BLaER1 (cell line): Measurements from ENCODE around the gene NKD1.
"Not testable (repeated sequence)": the region's sequence is repeated elsewhere in the genome, so short reads cannot be mapped to it uniquely, and the experiment has no call there.

Source experiments
- H3K27ac ChIP-seq: shearing (Covaris generic); formaldehyde crosslinking; 2 replicates; pipeline ENCODE4 v1.8.1; 2022
- H3K27me3 ChIP-seq: shearing (Covaris generic); formaldehyde crosslinking; 2 replicates; pipeline ENCODE4 v1.8.1; 2022
- H3K36me3 ChIP-seq: shearing (Covaris generic); formaldehyde crosslinking; 2 replicates; pipeline ENCODE4 v1.8.1; 2022
- H3K4me1 ChIP-seq: shearing (Covaris generic); formaldehyde crosslinking; 2 replicates; pipeline ENCODE4 v1.8.1; 2022
- H3K4me2 ChIP-seq: shearing (Covaris generic); formaldehyde crosslinking; 2 replicates; pipeline ENCODE4 v1.8.1; 2022
- H3K4me3 ChIP-seq: shearing (Covaris generic); formaldehyde crosslinking; 2 replicates; pipeline ENCODE4 v1.8.1; 2022
- H3K9ac ChIP-seq: shearing (Covaris generic); formaldehyde crosslinking; 2 replicates; pipeline ENCODE4 v1.8.1; 2022
- H3K9me3 ChIP-seq: shearing (Covaris generic); formaldehyde crosslinking; 2 replicates; pipeline ENCODE4 v1.8.1; 2022
- H4K20me1 ChIP-seq: shearing (Covaris generic); formaldehyde crosslinking; 2 replicates; pipeline ENCODE4 v1.8.1; 2022
- Cebpa-rat ChIP-seq: shearing (Covaris generic); IDR thresholded peaks from 2 replicates; pipeline ENCODE4 v1.8.1; 2022

Gene NKD1

GRCh38 chr16:50573947-50574744 is 25.9 kb downstream of the NKD1 start:
- no peak for TF ChIP-seq Cebpa-rat
- H3K36me3 ChIP-seq = no peaks in the 10 kb centered on the region
- H3K27ac ChIP-seq = no peak overlapping the region
- no peaks in the 10 kb centered on the region for H3K9me3 ChIP-seq
- H3K4me2 ChIP-seq = no peak overlapping the region
- H3K4me1 ChIP-seq = no peaks in the 10 kb centered on the region
- no peaks in the 10 kb centered on the region for H4K20me1 ChIP-seq
- H3K9ac ChIP-seq = no peak overlapping the region
- H3K4me3 ChIP-seq = no peak overlapping the region
- H3K27me3 ChIP-seq = no peaks in the 10 kb centered on the region

- H3K27ac ChIP-seq = no peak overlapping the region
- H3K36me3 ChIP-seq = no peaks in the 10 kb centered on the region
- H4K20me1 ChIP-seq = no peaks in the 10 kb centered on the region
- no peak overlapping the region for H3K4me2 ChIP-seq
- H3K9me3 ChIP-seq = no peaks in the 10 kb centered on the region
- no peaks in the 10 kb centered on the region for H3K4me1 ChIP-seq
- H3K27me3 ChIP-seq = no peaks in the 10 kb centered on the region
- TF ChIP-seq Cebpa-rat = no peak
- H3K4me3 ChIP-seq = no peak overlapping the region
- H3K9ac ChIP-seq = no peak overlapping the region
Measured at GRCh38 chr16:50574745-50575136, 26.5 kb downstream of the NKD1 start.

- Histone ChIP-seq H4K20me1 (no peaks in the 10 kb centered on the region), H3K27me3 (no peaks in the 10 kb centered on the region)
- no peak for TF ChIP-seq Cebpa-rat
Measured at GRCh38 chr16:50575743-50576142, 27.5 kb downstream of the NKD1 start.

GRCh38 chr16:50576403-50577113 is 28.4 kb downstream of the NKD1 start:
- H3K27me3 ChIP-seq = no peaks in the 10 kb centered on the region
- TF ChIP-seq Cebpa-rat = no peak
- H4K20me1 ChIP-seq = no peaks in the 10 kb centered on the region
- no peaks in the 10 kb centered on the region for H3K4me1 ChIP-seq
- no peak overlapping the region for H3K4me2 ChIP-seq
- H3K36me3 ChIP-seq = no peaks in the 10 kb centered on the region
- no peak overlapping the region for H3K4me3 ChIP-seq
- H3K9me3 ChIP-seq = no peaks in the 10 kb centered on the region
- H3K27ac ChIP-seq = no peak overlapping the region
- H3K9ac ChIP-seq = no peak overlapping the region

More at GRCh38 chr16:50575743-50576142, 27.5 kb downstream of the NKD1 start:
- H3K36me3 ChIP-seq = no peaks in the 10 kb centered on the region
- H3K4me2 ChIP-seq = no peak overlapping the region
- H3K4me3 ChIP-seq = no peak overlapping the region
- no peaks in the 10 kb centered on the region for H3K9me3 ChIP-seq
- H3K27ac ChIP-seq = no peak overlapping the region
- no peak overlapping the region for H3K9ac ChIP-seq
- H3K4me1 ChIP-seq = no peaks in the 10 kb centered on the region

- no peak for TF ChIP-seq Cebpa-rat
- Histone ChIP-seq H4K20me1 (no peaks in the 10 kb centered on the region), H3K9me3 (no peaks in the 10 kb centered on the region), H3K4me2 (no peak overlapping the region), H3K27me3 (no peaks in the 10 kb centered on the region), H3K4me3 (no peak overlapping the region), H3K9ac (no peak overlapping the region), H3K4me1 (no peaks in the 10 kb centered on the region), H3K27ac (no peak overlapping the region), H3K36me3 (no peaks in the 10 kb centered on the region)
Measured at GRCh38 chr16:50578137-50578536, 29.9 kb downstream of the NKD1 start.

GRCh38 chr16:50579373-50579772 is 31.2 kb downstream of the NKD1 start:
- not testable (repeated sequence) for H3K9me3 ChIP-seq, H3K27ac ChIP-seq, H3K4me3 ChIP-seq, H3K4me2 ChIP-seq, H3K9ac ChIP-seq, H3K36me3 ChIP-seq, H3K4me1 ChIP-seq, H4K20me1 ChIP-seq, H3K27me3 ChIP-seq

GRCh38 chr16:50580180-50580798 is 32.1 kb downstream of the NKD1 start:
- no peaks in the 10 kb centered on the region for H4K20me1 ChIP-seq

GRCh38 chr16:50581845-50582244 is 33.6 kb downstream of the NKD1 start:
- no peak overlapping the region for H3K4me3 ChIP-seq
- H3K27ac ChIP-seq = no peak overlapping the region
- TF ChIP-seq Cebpa-rat = no peak
- no peaks in the 10 kb centered on the region for H3K4me1 ChIP-seq
- no peaks in the 10 kb centered on the region for H3K27me3 ChIP-seq
- no peaks in the 10 kb centered on the region for H3K9me3 ChIP-seq
- H4K20me1 ChIP-seq = no peaks in the 10 kb centered on the region
- no peak overlapping the region for H3K4me2 ChIP-seq
- no peaks in the 10 kb centered on the region for H3K36me3 ChIP-seq
- H3K9ac ChIP-seq = no peak overlapping the region

More at GRCh38 chr16:50580180-50580798, 32.1 kb downstream of the NKD1 start:
- no peaks in the 10 kb centered on the region for H3K4me1 ChIP-seq
- H3K27ac ChIP-seq = no peak overlapping the region
- no peaks in the 10 kb centered on the region for H3K36me3 ChIP-seq
- no peak overlapping the region for H3K9ac ChIP-seq
- TF ChIP-seq Cebpa-rat = no peak
- H3K9me3 ChIP-seq = no peaks in the 10 kb centered on the region
- H3K4me2 ChIP-seq = no peak overlapping the region
- no peak overlapping the region for H3K4me3 ChIP-seq
- H3K27me3 ChIP-seq = no peaks in the 10 kb centered on the region

GRCh38 chr16:50583211-50583610 is 35.0 kb downstream of the NKD1 start:
- Histone ChIP-seq H3K4me3 (no peak overlapping the region), H3K4me2 (no peak overlapping the region), H3K27ac (no peak overlapping the region), H3K9me3 (no peaks in the 10 kb centered on the region), H4K20me1 (no peaks in the 10 kb centered on the region), H3K4me1 (no peaks in the 10 kb centered on the region), H3K27me3 (no peaks in the 10 kb centered on the region), H3K36me3 (no peaks in the 10 kb centered on the region), H3K9ac (no peak overlapping the region)
- TF ChIP-seq Cebpa-rat = no peak
